ENCODE results near the gene TMEM45B. TPM values are rescaled to one million over a fixed set of nuclear protein-coding genes. Genes with fewer than 3 reads are reported as not detected.
"Not testable (repeated sequence)": the region's sequence is repeated elsewhere in the genome, so short reads cannot be mapped to it uniquely, and the experiment has no call there.

The TMEM45B gene
- total and polyA plus RNA-seq, 7 donors, result 0.05 to 0.09 TPM; not detected in 5

GRCh38 chr11:129814244-129815014 is 1.2 kb upstream of the TMEM45B start:
- no peak for TF ChIP-seq CTCF (IDR thresholded peaks at IDR 0.05)
- ATAC-seq (no peak), DNase-seq (no peak)
- H3K9me3 ChIP-seq, result no peaks in the 10 kb centered on the region
- no peaks in the 10 kb centered on the region for H3K4me1 ChIP-seq
- intact Hi-C loops (cut with DNase I), result no loop called here
- 86 to 90% (median 89%) methylated on average over 24 of the region's 24 CpGs for WGBS, 3 donors
- no peak overlapping the region for H3K27ac ChIP-seq
- peaks cover 0 to 20% (median 14%) of the 10 kb centered on the region in 3 donors for H3K27me3 ChIP-seq (ENCODE audit: insufficient read depth in 3 of 3, low read length in 2 of 3)
- no peaks in the 10 kb centered on the region for H3K36me3 ChIP-seq (ENCODE audit: insufficient read depth in 1 of 2, low read depth in 1 of 2)
- no peak overlapping the region for H3K4me3 ChIP-seq

- intact Hi-C loops (cut with DNase I), result no loop called here
- no peaks in the 10 kb centered on the region for H3K9me3 ChIP-seq
- peaks cover 0 to 20% (median 14%) of the 10 kb centered on the region in 3 donors for H3K27me3 ChIP-seq (ENCODE audit: insufficient read depth in 3 of 3, low read length in 2 of 3)
- no peaks in the 10 kb centered on the region for H3K4me1 ChIP-seq
- no peak for TF ChIP-seq CTCF (IDR thresholded peaks at IDR 0.05)
- DNase-seq (no peak), ATAC-seq (no peak)
- WGBS, 3 donors, result 47 to 59% (median 50%) methylated on average over 1 of the region's 1 CpG
- no peak overlapping the region for H3K27ac ChIP-seq
- H3K4me3 ChIP-seq, result no peak overlapping the region
- no peaks in the 10 kb centered on the region for H3K36me3 ChIP-seq (ENCODE audit: insufficient read depth in 1 of 2, low read depth in 1 of 2)
These were observed 1.9 kb downstream of the TMEM45B start for GRCh38 chr11:129817534-129818051.

GRCh38 chr11:129818236-129818635 is 2.6 kb downstream of the TMEM45B start:
- H3K4me1 ChIP-seq; H3K9me3 ChIP-seq; H3K36me3 ChIP-seq (ENCODE audit: insufficient read depth in 1 of 2, low read depth in 1 of 2); intact Hi-C loops (cut with DNase I); ATAC-seq; H3K27ac ChIP-seq; DNase-seq; H3K4me3 ChIP-seq: not testable (repeated sequence)
- H3K27me3 ChIP-seq (ENCODE audit: insufficient read depth in 3 of 3, low read length in 2 of 3), result peaks cover 0 to 20% (median 14%) of the 10 kb centered on the region in 3 donors
- 88 to 92% (median 90%) methylated on average over 3 of the region's 3 CpGs for WGBS, 3 donors

- ATAC-seq, result no peak
- no peak overlapping the region for H3K27ac ChIP-seq
- intact Hi-C loops (cut with DNase I), result no loop called here
- WGBS, 3 donors, result 72 to 76% (median 76%) methylated on average over 9 of the region's 9 CpGs
- H3K36me3 ChIP-seq (ENCODE audit: insufficient read depth in 1 of 2, low read depth in 1 of 2), result no peaks in the 10 kb centered on the region
- DNase-seq, result no peak
- H3K9me3 ChIP-seq, result no peaks in the 10 kb centered on the region
- peaks cover 0 to 20% (median 14%) of the 10 kb centered on the region in 3 donors for H3K27me3 ChIP-seq (ENCODE audit: insufficient read depth in 3 of 3, low read length in 2 of 3)
- no peaks in the 10 kb centered on the region for H3K4me1 ChIP-seq
- H3K4me3 ChIP-seq, result no peak overlapping the region
- no peak for TF ChIP-seq CTCF (IDR thresholded peaks at IDR 0.05)
These were observed 3.6 kb downstream of the TMEM45B start for GRCh38 chr11:129819237-129819636.

GRCh38 chr11:129820228-129820627 is 4.6 kb downstream of the TMEM45B start:
- DNase-seq; intact Hi-C loops (cut with DNase I); H3K9me3 ChIP-seq; H3K4me3 ChIP-seq; ATAC-seq; H3K27ac ChIP-seq; H3K4me1 ChIP-seq; H3K36me3 ChIP-seq (ENCODE audit: insufficient read depth in 1 of 2, low read depth in 1 of 2): not testable (repeated sequence)
- WGBS, 3 donors, result 91 to 94% (median 94%) methylated on average over 6 of the region's 6 CpGs
- H3K27me3 ChIP-seq (ENCODE audit: insufficient read depth in 3 of 3, low read length in 2 of 3), result peaks cover 0 to 16% (median 14%) of the 10 kb centered on the region in 3 donors

GRCh38 chr11:129823281-129823680 is 7.6 kb downstream of the TMEM45B start:
- intact Hi-C loops (cut with DNase I); DNase-seq; ATAC-seq; H3K9me3 ChIP-seq; H3K27ac ChIP-seq; H3K27me3 ChIP-seq (ENCODE audit: insufficient read depth in 3 of 3, low read length in 2 of 3); H3K36me3 ChIP-seq (ENCODE audit: insufficient read depth in 1 of 2, low read depth in 1 of 2); H3K4me3 ChIP-seq; H3K4me1 ChIP-seq: not testable (repeated sequence)
- WGBS, 3 donors, result 79 to 82% (median 82%) methylated on average over 4 of the region's 4 CpGs

- WGBS, 3 donors, result 76 to 85% (median 80%) methylated on average over 3 of the region's 3 CpGs
- intact Hi-C loops (cut with DNase I); H3K27ac ChIP-seq; H3K9me3 ChIP-seq; ATAC-seq; H3K4me3 ChIP-seq; H3K36me3 ChIP-seq (ENCODE audit: insufficient read depth in 1 of 2, low read depth in 1 of 2); DNase-seq; H3K27me3 ChIP-seq (ENCODE audit: insufficient read depth in 3 of 3, low read length in 2 of 3); H3K4me1 ChIP-seq: not testable (repeated sequence)
These were observed 8.2 kb downstream of the TMEM45B start for GRCh38 chr11:129823799-129824198.

Data from psoas muscle (tissue), 8 donors.